ENCODE measurements around the gene IRF8.

IRF8 gene

GRCh38 chr16:85960486-85961046, 61.6 kb downstream of the IRF8 start:
- no peak for DNase-seq (ENCODE audit: low spot score)

- DNase-seq (ENCODE audit: low spot score): no peak
Observed at GRCh38 chr16:85961988-85962915, 63.3 kb downstream of the IRF8 start.

GRCh38 chr16:85963753-85964285, 64.9 kb downstream of the IRF8 start:
- no peak for DNase-seq (ENCODE audit: low spot score)

- no peak for DNase-seq (ENCODE audit: low spot score)
Observed at GRCh38 chr16:85965125-85965524, 66.2 kb downstream of the IRF8 start.

- DNase-seq (ENCODE audit: low spot score): no peak
Observed at GRCh38 chr16:85967111-85967510, 68.1 kb downstream of the IRF8 start.

- no peak for DNase-seq (ENCODE audit: low spot score)
Observed at GRCh38 chr16:85968041-85968920, 69.3 kb downstream of the IRF8 start.

GRCh38 chr16:85969159-85969558, 70.2 kb downstream of the IRF8 start:
- no peak for DNase-seq (ENCODE audit: low spot score)

- DNase-seq (ENCODE audit: low spot score): no peak
Observed at GRCh38 chr16:85969591-85969990, 70.6 kb downstream of the IRF8 start.

- no peak for DNase-seq (ENCODE audit: low spot score)
Observed at GRCh38 chr16:85970016-85970733, 71.2 kb downstream of the IRF8 start.

GRCh38 chr16:85970738-85971137, 71.8 kb downstream of the IRF8 start:
- no peak for DNase-seq (ENCODE audit: low spot score)

Measured in ecto neural progenitor cell (in vitro differentiated cells).